Activated CD8-positive, alpha-beta T cell treated with anti-CD3 and anti-CD28 coated beads, Interleukin-2, amount 10 ng/mL, durations not matched to agents 7 days and 5 days (primary cell): Measurements from ENCODE around the gene TUBAL3. TPM values are rescaled to one million over a fixed set of nuclear protein-coding genes. Genes with fewer than 3 reads are reported as not detected.
A peak's percentile ranks its signal among the peaks of the same experiment; 100 is the strongest.
"Not testable (repeated sequence)": the region's sequence is repeated elsewhere in the genome, so short reads cannot be mapped to it uniquely, and the experiment has no call there.

Experiments used
- ATAC-seq: fragments of 150-1000 bp; cut with Tn5 transposase; one replicate; pipeline ENCODE4 v1.10.0; 2021; ENCODE audit warnings: moderate library complexity
- CTCF ChIA-PET: fragments of 350-600 bp; sonication (Branson Sonifier 250); formaldehyde crosslinking; loops from one replicate; lab custom pipeline; 2021; ENCODE audit warnings: antibody characterized with exemption; lab: Charles Lee
- POLR2A ChIA-PET: fragments of 350-600 bp; sonication (Branson Sonifier 250); formaldehyde crosslinking; loops from one replicate; lab custom pipeline; 2021; ENCODE audit warnings: antibody characterized with exemption; lab: Charles Lee
- DNase-seq: peaks from one replicate; pipeline ENCODE4 v3.0.0-alpha.2; 2020
- H3K27ac Mint-ChIP-seq: one replicate; pipeline ENCODE4 v1.8.0; 2021; ENCODE audit warnings: mild to moderate bottlenecking, mixed read lengths
- H3K27me3 Mint-ChIP-seq: one replicate; pipeline ENCODE4 v1.8.0; 2021; ENCODE audit warnings: low read depth, mixed read lengths
- H3K36me3 Mint-ChIP-seq: one replicate; pipeline ENCODE4 v1.8.0; 2021; ENCODE audit warnings: low read depth, mixed read lengths
- H3K4me1 Mint-ChIP-seq: one replicate; pipeline ENCODE4 v1.8.0; 2021; ENCODE audit warnings: low read depth, mixed read lengths
- H3K4me3 Mint-ChIP-seq: one replicate; pipeline ENCODE4 v1.8.0; 2021; ENCODE audit warnings: mild to moderate bottlenecking, mixed read lengths
- H3K9me3 Mint-ChIP-seq: one replicate; pipeline ENCODE4 v1.8.0; 2022; ENCODE audit warnings: mixed read lengths; ENCODE audit not compliant: insufficient read depth
- total RNA-seq, 2 experiments: library from RNA; stranded (reverse); gene quantifications; one replicate each; pipeline ENCODE4 v1.2.3, GENCODE V29; 2021

Gene TUBAL3
- total RNA-seq, 2 experiments from 2014 or later = not detected

GRCh38 chr10:5419466-5420094, 15.0 kb upstream of the TUBAL3 start:
- H3K36me3 Mint-ChIP-seq = peaks cover 40% of the 10 kb centered on the region
- no peak for DNase-seq
- no peak overlapping the region for H3K4me3 Mint-ChIP-seq
- H3K4me1 Mint-ChIP-seq = peaks cover 4% of the 10 kb centered on the region
- POLR2A ChIA-PET = no interaction called here
- H3K27me3 Mint-ChIP-seq = no peaks in the 10 kb centered on the region
- peaks cover 31% of the 10 kb centered on the region for H3K9me3 Mint-ChIP-seq
- ATAC-seq = no peak
- CTCF ChIA-PET = interaction anchor here (1.1 to 2.0 kb wide), 2 partner anchors 13 to 14 kb away, joined by 4 to 5 read pairs; no protein-coding TSS in a partner anchor
- H3K27ac Mint-ChIP-seq = no peak overlapping the region

DNA sequence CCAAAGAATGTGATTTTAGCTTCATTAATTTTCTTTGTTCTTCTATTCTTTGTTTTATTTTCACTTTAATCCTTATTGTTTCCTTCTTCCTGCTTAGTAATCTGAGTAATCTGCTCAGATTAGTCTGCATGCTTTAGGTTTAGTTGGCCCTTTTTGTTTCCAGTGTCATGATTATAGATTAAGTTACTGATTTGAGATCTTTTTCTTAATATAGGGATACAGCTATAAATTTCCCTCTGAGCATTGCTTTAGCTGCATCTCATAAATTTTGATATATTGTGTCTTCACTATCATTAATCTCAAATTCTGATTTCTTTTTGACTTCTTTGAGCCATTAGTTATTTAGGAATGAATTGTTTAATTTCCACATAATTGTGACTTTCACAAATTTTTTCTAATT, 14.0 kb upstream of the TUBAL3 start:
- POLR2A ChIA-PET = no interaction called here
- DNase-seq (no peak), ATAC-seq (no peak)
- H3K4me1 Mint-ChIP-seq = peaks cover 4% of the 10 kb centered on the region
- H3K36me3 Mint-ChIP-seq = peaks cover 40% of the 10 kb centered on the region
- no peaks in the 10 kb centered on the region for H3K27me3 Mint-ChIP-seq
- H3K4me3 Mint-ChIP-seq = no peak overlapping the region
- CTCF ChIA-PET = interaction anchor here (2.0 to 2.4 kb wide), 2 partner anchors 14 to 15 kb away, joined by 4 to 10 read pairs; no protein-coding TSS in a partner anchor
- H3K27ac Mint-ChIP-seq = no peak overlapping the region
- peaks cover 31% of the 10 kb centered on the region for H3K9me3 Mint-ChIP-seq

GRCh38 chr10:5416981-5417380, 12.4 kb upstream of the TUBAL3 start:
- H3K36me3 Mint-ChIP-seq = peaks cover 39% of the 10 kb centered on the region
- POLR2A ChIA-PET = no interaction called here
- DNase-seq (no peak), ATAC-seq (no peak)
- H3K9me3 Mint-ChIP-seq = peaks cover 31% of the 10 kb centered on the region
- H3K4me3 Mint-ChIP-seq = no peak overlapping the region
- H3K27me3 Mint-ChIP-seq = no peaks in the 10 kb centered on the region
- no peak overlapping the region for H3K27ac Mint-ChIP-seq
- peaks cover 7% of the 10 kb centered on the region for H3K4me1 Mint-ChIP-seq
- CTCF ChIA-PET = interaction anchor here (2.4 kb wide), 1 partner anchor 17 kb away, joined by 10 read pairs; no protein-coding TSS in a partner anchor

DNA sequence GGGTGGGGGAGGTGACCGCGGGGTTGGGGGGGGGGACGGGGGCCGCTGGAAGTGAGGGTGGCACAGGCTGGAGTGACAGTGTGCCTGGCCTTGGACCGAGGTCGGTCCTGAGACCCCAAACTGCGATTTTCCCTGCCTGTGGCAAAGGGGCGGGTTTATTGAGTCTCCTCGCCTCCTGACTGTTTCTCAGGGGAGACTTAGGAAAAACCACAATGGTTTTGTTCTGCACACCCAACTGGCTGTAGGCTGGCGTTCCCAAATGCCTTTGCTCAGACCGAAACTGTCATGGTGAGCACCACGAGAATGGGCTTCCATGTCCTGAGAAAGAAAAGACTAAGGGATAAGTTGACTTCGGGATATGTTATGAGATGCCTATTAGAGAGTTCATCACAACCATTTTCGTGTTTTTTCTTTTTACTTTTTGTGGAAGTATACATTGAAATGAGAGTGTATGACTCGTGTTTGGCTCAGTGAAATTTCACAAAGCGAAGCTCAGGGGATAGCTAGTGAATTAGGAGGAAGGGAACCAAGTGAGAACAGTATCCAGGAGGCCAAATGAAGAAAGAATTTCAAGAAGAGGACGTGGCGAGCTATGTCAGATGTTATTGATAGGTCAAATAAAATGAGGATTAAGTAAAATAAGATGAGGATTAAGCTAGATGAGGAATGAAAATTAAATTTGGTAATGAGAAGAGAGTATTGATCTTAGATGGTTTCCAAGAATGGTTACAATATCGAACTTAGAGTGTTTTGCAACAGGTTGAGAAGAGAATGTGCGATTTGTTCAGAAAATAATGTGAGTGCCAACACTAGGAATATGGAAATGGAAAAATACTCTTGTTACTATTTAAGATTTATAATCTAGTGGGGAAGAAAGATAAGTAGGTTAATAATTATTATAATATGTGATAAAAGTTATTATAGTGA, 8.6 kb upstream of the TUBAL3 start:
- POLR2A ChIA-PET = no interaction called here
- H3K4me3 Mint-ChIP-seq = no peak overlapping the region
- ATAC-seq (peak; percentile 11), DNase-seq (no peak)
- CTCF ChIA-PET = interaction anchor here (0.7 to 1.5 kb wide), 6 partner anchors 23 to 598 kb away, joined by 3 to 9 read pairs (median 3); no protein-coding TSS in a partner anchor
- H3K9me3 Mint-ChIP-seq = peaks cover 10% of the 10 kb centered on the region
- H3K4me1 Mint-ChIP-seq = peaks cover 8% of the 10 kb centered on the region
- H3K27me3 Mint-ChIP-seq = peaks cover 20% of the 10 kb centered on the region
- H3K27ac Mint-ChIP-seq = no peak overlapping the region
- H3K36me3 Mint-ChIP-seq = peaks cover 18% of the 10 kb centered on the region

DNA sequence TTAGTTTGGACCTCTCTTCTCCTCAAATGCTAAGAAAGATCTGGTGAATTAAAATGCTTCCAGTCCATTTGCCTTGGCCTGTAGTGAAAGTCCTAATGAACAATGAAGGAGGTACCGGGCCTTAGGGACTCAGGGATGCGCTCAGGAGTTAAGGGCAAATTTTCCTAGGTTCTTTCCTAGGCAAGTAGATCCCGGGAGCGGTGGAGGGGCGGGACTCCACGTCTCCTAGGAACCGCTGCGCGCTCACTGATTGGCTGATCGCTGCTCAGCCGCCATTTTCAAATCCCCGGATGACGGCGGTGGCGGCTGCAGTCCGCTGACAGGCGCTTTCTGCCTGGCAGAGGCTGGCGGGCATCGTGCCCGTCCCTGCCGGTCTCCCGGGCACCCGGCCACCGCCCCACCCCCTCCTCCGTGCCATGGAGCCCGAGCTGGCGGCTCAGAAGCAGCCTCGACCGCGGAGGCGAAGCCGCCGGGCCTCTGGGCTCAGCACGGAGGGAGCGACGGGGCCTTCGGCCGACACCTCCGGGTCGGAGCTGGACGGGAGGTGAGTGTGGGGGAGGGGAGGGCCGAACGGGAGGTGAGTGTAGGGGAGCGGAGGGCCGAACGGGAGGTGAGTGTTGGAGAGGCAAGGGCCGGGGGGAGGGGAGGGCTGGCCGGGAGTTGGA, 7.8 kb upstream of the TUBAL3 start, which contains the start of gene NET1:
NET1 (plus strand) TSS at position 281 of the 665 bp plus-strand sequence; CDS start at position 417, 136 bp downstream.
- peaks cover 13% of the 10 kb centered on the region for H3K36me3 Mint-ChIP-seq
- peak; percentile 81 for DNase-seq
- ATAC-seq = peak; percentile 92
- CTCF ChIA-PET = interaction anchor here (1.0 to 1.5 kb wide), 3 partner anchors 30 to 597 kb away, joined by 3 to 9 read pairs (median 4); no protein-coding TSS in a partner anchor
- H3K27ac Mint-ChIP-seq = peak within 1 kb of the TSS; percentile 51
- H3K9me3 Mint-ChIP-seq = peaks cover 2% of the 10 kb centered on the region
- peaks cover 8% of the 10 kb centered on the region for H3K4me1 Mint-ChIP-seq
- peaks cover 25% of the 10 kb centered on the region for H3K27me3 Mint-ChIP-seq
- H3K4me3 Mint-ChIP-seq = no peak within 1 kb of the TSS
- POLR2A ChIA-PET = no interaction called here

- ChIA-PET POLR2A (no interaction called here), CTCF (no interaction called here)
- Mint-ChIP-seq H3K4me1 (peaks cover 8% of the 10 kb centered on the region), H3K9me3 (no peaks in the 10 kb centered on the region), H3K36me3 (peaks cover 8% of the 10 kb centered on the region), H3K27me3 (peaks cover 25% of the 10 kb centered on the region), H3K27ac (peak overlapping the region; percentile 51), H3K4me3 (no peak overlapping the region)
- no peak for DNase-seq
- ATAC-seq = no peak
Measured at GRCh38 chr10:5411941-5412276, 7.3 kb upstream of the TUBAL3 start.

DNA sequence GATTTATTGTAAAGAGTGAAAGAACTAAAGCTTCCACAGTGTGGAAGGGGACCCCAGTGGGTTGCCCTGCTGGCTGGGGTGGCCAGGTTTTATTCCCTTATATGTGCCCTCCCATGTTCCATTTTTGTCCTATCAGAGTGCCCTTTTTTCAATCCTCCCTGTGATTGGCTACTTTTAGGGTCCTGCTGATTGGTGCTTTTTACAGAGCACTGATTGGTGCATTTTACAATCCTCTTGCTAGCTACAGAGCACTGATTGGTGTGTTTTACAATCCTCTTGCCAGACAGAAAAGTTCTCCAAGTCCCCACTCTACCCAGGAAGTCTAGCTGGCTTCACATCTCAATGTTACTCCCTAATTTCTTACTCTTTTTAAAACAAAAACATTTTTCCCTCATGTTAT, 6.2 kb upstream of the TUBAL3 start:
- CTCF ChIA-PET = interaction anchor here (1.1 kb wide), 1 partner anchor 219 kb away, joined by 3 read pairs; no protein-coding TSS in a partner anchor
- H3K36me3 Mint-ChIP-seq, H3K4me1 Mint-ChIP-seq, H3K9me3 Mint-ChIP-seq, H3K4me3 Mint-ChIP-seq, POLR2A ChIA-PET, ATAC-seq, H3K27ac Mint-ChIP-seq, DNase-seq: not testable (repeated sequence)
- H3K27me3 Mint-ChIP-seq = peaks cover 25% of the 10 kb centered on the region

DNA sequence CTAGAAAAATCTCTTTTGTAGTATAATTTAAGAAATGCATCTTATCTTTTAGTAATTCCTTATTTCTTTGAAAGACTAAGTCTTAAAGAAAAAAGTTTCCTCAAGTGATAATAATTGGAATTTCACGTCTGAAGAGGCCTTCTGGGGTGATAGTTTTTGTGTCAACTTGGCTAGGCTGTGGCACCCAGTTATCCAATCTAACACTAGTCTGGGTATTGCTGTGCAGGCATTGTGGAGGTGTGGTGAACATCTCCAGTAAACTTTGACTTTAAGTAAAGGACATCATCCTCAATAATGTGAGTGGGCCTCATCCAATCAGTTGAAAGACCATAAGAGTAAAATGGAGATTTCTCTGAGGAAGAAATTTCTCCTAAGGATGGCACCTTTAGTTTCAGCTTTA, 2.3 kb upstream of the TUBAL3 start:
- H3K4me1 Mint-ChIP-seq = peaks cover 1% of the 10 kb centered on the region
- no peak overlapping the region for H3K27ac Mint-ChIP-seq
- no peak overlapping the region for H3K4me3 Mint-ChIP-seq
- CTCF ChIA-PET = interaction anchor here (0.7 to 1.1 kb wide), 2 partner anchors 88 to 557 kb away, joined by 3 to 4 read pairs; no protein-coding TSS in a partner anchor
- DNase-seq (no peak), ATAC-seq (no peak)
- no peaks in the 10 kb centered on the region for H3K36me3 Mint-ChIP-seq
- POLR2A ChIA-PET = no interaction called here
- H3K9me3 Mint-ChIP-seq = no peaks in the 10 kb centered on the region
- H3K27me3 Mint-ChIP-seq = peaks cover 35% of the 10 kb centered on the region

DNA sequence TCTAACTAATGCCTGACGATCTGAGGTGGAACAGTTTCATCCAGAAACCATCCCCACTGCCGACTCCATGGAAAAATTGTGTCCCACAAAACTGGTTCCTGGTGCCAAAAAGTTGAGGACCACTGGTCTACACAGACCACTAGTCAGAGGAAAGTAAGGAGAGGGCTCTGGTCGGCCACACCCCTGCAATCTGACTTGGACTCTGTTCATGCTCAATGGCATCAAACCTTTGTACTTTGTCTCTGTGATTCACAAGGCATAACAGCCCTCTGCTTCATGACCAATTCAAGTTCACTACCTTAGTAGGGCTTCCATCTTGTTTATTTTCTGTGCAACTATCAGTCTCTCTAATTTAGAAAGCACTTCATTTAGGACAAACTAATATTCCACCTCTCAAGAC, 1.8 kb downstream of the TUBAL3 start:
- no peaks in the 10 kb centered on the region for H3K9me3 Mint-ChIP-seq
- DNase-seq (no peak), ATAC-seq (no peak)
- H3K36me3 Mint-ChIP-seq = no peaks in the 10 kb centered on the region
- POLR2A ChIA-PET = no interaction called here
- peaks cover 21% of the 10 kb centered on the region for H3K27me3 Mint-ChIP-seq
- no peak overlapping the region for H3K4me3 Mint-ChIP-seq
- H3K4me1 Mint-ChIP-seq = no peaks in the 10 kb centered on the region
- CTCF ChIA-PET = no interaction called here
- no peak overlapping the region for H3K27ac Mint-ChIP-seq

GRCh38 chr10:5400468-5401240, 4.0 kb downstream of the TUBAL3 start:
- Mint-ChIP-seq H3K4me3 (no peak overlapping the region), H3K27me3 (peaks cover 27% of the 10 kb centered on the region), H3K9me3 (no peaks in the 10 kb centered on the region), H3K36me3 (no peaks in the 10 kb centered on the region), H3K4me1 (no peaks in the 10 kb centered on the region), H3K27ac (no peak overlapping the region)
- ChIA-PET POLR2A (no interaction called here), CTCF (no interaction called here)
- DNase-seq (no peak), ATAC-seq (no peak)

DNA sequence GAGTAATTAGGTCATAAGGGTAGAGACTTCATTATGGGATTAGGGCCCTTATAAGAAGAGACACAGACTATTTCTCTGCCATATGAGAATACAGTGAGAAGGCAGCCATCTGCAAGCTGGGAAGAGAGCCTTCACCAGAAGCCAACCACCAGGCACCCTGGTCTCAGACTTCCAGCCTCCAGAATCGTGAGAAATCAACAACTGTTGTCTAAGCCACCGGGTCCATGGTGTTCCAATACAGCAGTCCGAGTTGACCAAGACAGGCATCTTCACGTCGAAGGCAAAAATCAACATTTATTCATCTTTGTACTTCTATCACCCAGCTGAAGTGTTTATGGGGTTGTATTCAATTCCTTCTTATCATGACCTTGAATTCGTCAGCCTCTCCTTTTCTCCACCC, 5.3 kb downstream of the TUBAL3 start:
- Mint-ChIP-seq H3K27ac (no peak overlapping the region), H3K36me3 (no peaks in the 10 kb centered on the region), H3K9me3 (no peaks in the 10 kb centered on the region), H3K27me3 (peaks cover 26% of the 10 kb centered on the region), H3K4me1 (no peaks in the 10 kb centered on the region), H3K4me3 (no peak overlapping the region)
- DNase-seq = no peak
- ATAC-seq = no peak
- ChIA-PET POLR2A (no interaction called here), CTCF (interaction anchor here (0.9 kb wide), 1 partner anchor 18 kb away, joined by 3 read pairs; no protein-coding TSS in a partner anchor)
